Heart left ventricle (tissue), 16 donors: ENCODE data around the gene CHMP2B. TPM values are rescaled to one million over a fixed set of nuclear protein-coding genes. Genes with fewer than 3 reads are reported as not detected.

Experiments
- ATAC-seq, 4 donors: fragments of 200-7000 bp; cut with Tn5 transposase; one replicate each; pipeline ENCODE4 v1.9.1; 2020 to 2022; ENCODE audit warnings: moderate library complexity in 4 of 4, mild to moderate bottlenecking in 3 of 4, moderate number of reproducible peaks in 1 of 4
- DNase-seq, 5 donors: peaks; one replicate each; pipeline ENCODE4 v3.0.0-alpha.2; 2020
- H3K27ac ChIP-seq, 12 donors: fragments of 200-600 bp; sonication (generic) in 4 of 12; one replicate each; pipeline versions ENCODE4 v1.5.0 to v1.8.0; 2016 to 2022; ENCODE audit warnings: mild to moderate bottlenecking in 2 of 12
- H3K27me3 ChIP-seq, 9 donors: fragments of 200-600 bp; sonication (generic) in 2 of 9; one replicate each; pipeline versions ENCODE4 v1.5.1 to v1.8.0; 2016 to 2022; ENCODE audit warnings: mild to moderate bottlenecking in 3 of 9
- H3K36me3 ChIP-seq, 9 donors: fragments of 200-600 bp; sonication (generic) in 2 of 9; one replicate each; pipeline versions ENCODE4 v1.5.0 to v1.8.0; 2018 to 2022; ENCODE audit warnings: mild to moderate bottlenecking in 2 of 9
- H3K4me1 ChIP-seq, 12 donors: fragments of 200-600 bp; sonication (generic) in 4 of 12; one replicate each; pipeline versions ENCODE4 v1.5.0 to v1.8.0; 2016 to 2022; ENCODE audit warnings: mild to moderate bottlenecking in 3 of 12
- H3K4me3 ChIP-seq, 12 donors: fragments of 200-600 bp; sonication (generic) in 4 of 12; one replicate each; pipeline versions ENCODE4 v1.5.0 to v1.8.0; 2017 to 2022; ENCODE audit warnings: mild to moderate bottlenecking in 9 of 12, moderate library complexity in 4 of 12
- H3K9me3 ChIP-seq, 12 donors: fragments of 200-600 bp; sonication (generic) in 4 of 12; one replicate each; pipeline versions ENCODE4 v1.5.0 to v1.8.0; 2016 to 2022; ENCODE audit warnings: mild to moderate bottlenecking in 1 of 12
- CTCF ChIP-seq, 12 donors: fragments of 200-600 bp; sonication (generic) in 4 of 12; IDR thresholded peaks; one replicate each; pipeline versions ENCODE4 v1.5.0 to v1.8.0; 2018 to 2022; ENCODE audit warnings: antibody characterized with exemption in 12 of 12, mild to moderate bottlenecking in 5 of 12
- POLR2A ChIP-seq, 2 donors: fragments of 450-650 bp; IDR thresholded peaks; one replicate each; pipeline ENCODE4 v1.6.1; 2017; ENCODE audit warnings: antibody characterized with exemption in 2 of 2, mild to moderate bottlenecking in 2 of 2, moderate library complexity in 2 of 2
- WGBS, 4 donors: extraction: QIAGEN DNeasy Blood & Tissue Kit in 2 of 4; methylation state at CpG; one replicate each; pipeline versions ENCODE4 v1.1.5 to v1.1.7; 2013 to 2018; 5-methylcytosine and 5-hydroxymethylcytosine counted together
- intact Hi-C, 10 donors: fragments of 100-400 bp; cut with DNase I; formaldehyde crosslinking; loops; one replicate each; pipeline versions ENCODE4 v1.11.1 to v1.14.2; 2022
- polyA plus RNA-seq, 2 donors: library from polyadenylated mRNA; stranded (reverse); fragments of 200-250 nt; gene quantifications; one replicate each; pipeline ENCODE4 v1.2.3, GENCODE V29; 2013
- total RNA-seq, 9 donors: library from RNA; depleted of rRNA in 2 of 9; stranded (reverse); fragments of >200 nt in 2 of 9; fragmentation: NEBNext Ultra II Directional in 3 of 9; extraction: Animal tissue kit (Norgen Biotek cat#: 25700) in 3 of 9; gene quantifications; one replicate each; pipeline versions ENCODE4 v1.1.0 to v1.2.4, GENCODE V29; 2016 to 2023
- donor health status: ischemic (EF 13 %, LVEDD 7.1; RV severe dilation, severe dysfunction).
- donor health status: healthy with polysubstance abuse.
- donor health status: DM: no; HTN: yes; CAD: no.
- donor health status: DM: no; HTN: no; CAD: no.
- donor health status: ischemic (EF 25% LVEDD 6.9; RV normal size, moderate dysfunction).
- donor health status: ischemic (EF 25% LVEDD 5.7; RV mildly dilated, moderate dysfunction).
- donor health status: healthy.
- donor health status: DM: yes; HTN: yes; CAD: no.
- donor health status: ischemic (EF 35%, LVEDD 5.7; RV mildly dilated, moderate dysfunction).
- donor health status: nonischemic (EF 11% LVEDD 7.7; RV severe dilation, severe dysfunction).
- donor health status: DM: yes; HTN: yes; CAD: no.
- donor health status: PGD.
- donor health status: ischemic (EF 29% LVEDD 5.4; RV normal size, mild dysfunction).
- donor health status: nonischemic (EF 23%, LVEDD 6.1; RV moderate dilation, normal function).

CHMP2B gene
- total and polyA plus RNA-seq, 11 donors = 13.6 to 42.3 (median 30.8) TPM

DNA sequence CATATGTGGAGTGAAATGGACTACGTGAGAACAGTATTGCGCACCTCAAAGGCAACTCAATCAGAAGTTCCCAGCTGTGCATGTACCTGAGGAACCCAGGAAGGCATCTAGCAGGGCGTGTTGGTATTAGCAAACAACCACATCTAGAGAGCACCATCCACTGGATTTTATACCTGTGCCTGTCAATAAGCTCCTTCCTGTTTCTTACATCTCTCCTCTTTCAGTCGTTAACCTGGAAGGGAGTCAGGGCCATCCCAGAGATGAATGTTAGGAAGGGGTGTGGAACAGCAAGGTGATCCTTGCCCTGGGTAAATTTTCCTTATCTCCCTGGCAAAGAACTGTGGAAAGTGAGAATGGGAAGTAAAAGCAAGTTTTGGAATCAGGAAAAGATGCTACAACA lies 29.6 kb upstream of the CHMP2B start:
- DNase-seq (no peak), ATAC-seq (no peak)
- no peaks in the 10 kb centered on the region for H3K4me1 ChIP-seq
- TF ChIP-seq CTCF (IDR thresholded peaks at IDR 0.05) (no peak), POLR2A (IDR thresholded peaks at IDR 0.05) (no peak)
- H3K36me3 ChIP-seq = no peaks in the 10 kb centered on the region
- peaks cover 0 to 4% (median 0%) of the 10 kb centered on the region in 12 donors for H3K9me3 ChIP-seq
- H3K27me3 ChIP-seq = peaks cover 0 to 2% (median 0%) of the 10 kb centered on the region in 9 donors
- H3K27ac ChIP-seq = no peak overlapping the region
- no peak overlapping the region for H3K4me3 ChIP-seq
- intact Hi-C loops = no loop called here
- WGBS, 4 donors = 77 to 89% (median 83%) methylated on average over 4 of the region's 4 CpGs

- ATAC-seq (no peak), DNase-seq (no peak)
- no peak for TF ChIP-seq POLR2A (IDR thresholded peaks at IDR 0.05)
- TF ChIP-seq CTCF (IDR thresholded peaks at IDR 0.05) = no peak
- H3K4me1 ChIP-seq = no peaks in the 10 kb centered on the region
- H3K4me3 ChIP-seq = no peak overlapping the region
- peaks cover 0 to 2% (median 0%) of the 10 kb centered on the region in 9 donors for H3K27me3 ChIP-seq
- intact Hi-C loops = no loop called here
- H3K9me3 ChIP-seq = peaks cover 0 to 4% (median 0%) of the 10 kb centered on the region in 12 donors
- no peak overlapping the region for H3K27ac ChIP-seq
- H3K36me3 ChIP-seq = no peaks in the 10 kb centered on the region
These were observed 28.3 kb upstream of the CHMP2B start for GRCh38 chr3:87198774-87199173.

- Histone ChIP-seq H3K27me3 (peaks cover 0 to 5% (median 0%) of the 10 kb centered on the region in 9 donors), H3K4me1 (no peaks in the 10 kb centered on the region), H3K4me3 (no peak overlapping the region), H3K9me3 (peaks cover 0 to 4% (median 0%) of the 10 kb centered on the region in 12 donors), H3K36me3 (no peaks in the 10 kb centered on the region), H3K27ac (no peak overlapping the region)
- ATAC-seq (no peak), DNase-seq (no peak)
- intact Hi-C loops = no loop called here
- TF ChIP-seq POLR2A (IDR thresholded peaks at IDR 0.05) = no peak
- 60 to 81% (median 72%) methylated on average over 2 of the region's 2 CpGs for WGBS, 4 donors
These were observed 27.5 kb upstream of the CHMP2B start for GRCh38 chr3:87199628-87200027.

- DNase-seq (no peak), ATAC-seq (no peak)
- Histone ChIP-seq H3K27me3 (peaks cover 0 to 10% (median 0%) of the 10 kb centered on the region in 9 donors), H3K9me3 (peaks cover 0 to 1% (median 0%) of the 10 kb centered on the region in 12 donors), H3K4me3 (no peak overlapping the region), H3K27ac (no peak overlapping the region), H3K36me3 (no peaks in the 10 kb centered on the region), H3K4me1 (no peaks in the 10 kb centered on the region)
- intact Hi-C loops = no loop called here
- 74 to 80% (median 78%) methylated on average over 3 of the region's 3 CpGs for WGBS, 4 donors
- no peak for TF ChIP-seq CTCF (IDR thresholded peaks at IDR 0.05)
- TF ChIP-seq POLR2A (IDR thresholded peaks at IDR 0.05) = no peak
These were observed 27.0 kb upstream of the CHMP2B start for GRCh38 chr3:87200060-87200647.

DNA sequence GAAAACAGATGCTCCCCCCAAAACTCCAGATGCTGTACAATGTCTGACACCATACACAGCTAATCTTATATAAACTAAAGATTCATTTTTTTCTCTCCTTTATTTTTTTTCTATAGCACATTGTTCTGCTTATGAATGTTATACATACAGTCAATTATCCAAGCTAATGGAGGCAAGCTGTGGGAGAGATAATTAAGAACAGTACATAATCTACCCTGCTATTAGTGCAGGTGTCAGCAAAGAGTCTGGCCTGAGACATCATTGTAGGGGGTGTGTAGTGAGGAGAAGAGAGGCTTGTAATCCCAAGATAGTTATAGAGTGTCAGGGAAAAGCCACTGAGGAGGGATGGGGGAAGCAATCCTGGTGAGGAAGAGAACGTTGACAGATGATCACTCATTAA lies 25.4 kb upstream of the CHMP2B start:
- WGBS, 4 donors = 50 to 62% (median 58%) methylated on average over 1 of the region's 1 CpG
- DNase-seq (no peak), ATAC-seq (no peak)
- Histone ChIP-seq H3K4me3 (no peak overlapping the region), H3K36me3 (no peaks in the 10 kb centered on the region), H3K27ac (no peak overlapping the region), H3K4me1 (no peaks in the 10 kb centered on the region), H3K27me3 (peaks cover 0 to 14% (median 0%) of the 10 kb centered on the region in 9 donors), H3K9me3 (no peaks in the 10 kb centered on the region)
- TF ChIP-seq CTCF (IDR thresholded peaks at IDR 0.05) (no peak), POLR2A (IDR thresholded peaks at IDR 0.05) (no peak)
- intact Hi-C loops = no loop called here
